HEK293 (cell line): ENCODE results near the gene SREBF2.
"Not testable (repeated sequence)": the region's sequence is repeated elsewhere in the genome, so short reads cannot be mapped to it uniquely, and the experiment has no call there.

Experiments used
- CTCF ChIP-seq: fragments of 450-650 bp; formaldehyde crosslinking; IDR thresholded peaks from 2 replicates; pipeline ENCODE4 v1.5.1; 2016; ENCODE audit warnings: missing biosample characterization, missing genetic modification characterization
- KLF17 ChIP-seq: fragments of 450-650 bp; formaldehyde crosslinking; IDR thresholded peaks from 2 replicates; pipeline ENCODE4 v1.5.1; 2016; ENCODE audit warnings: missing biosample characterization, missing genetic modification characterization
- REST ChIP-seq: fragments of 450-650 bp; formaldehyde crosslinking; IDR thresholded peaks from 2 replicates; pipeline ENCODE4 v1.5.1; 2016; ENCODE audit warnings: missing biosample characterization, missing genetic modification characterization
- SETDB1 ChIP-seq: IDR thresholded peaks from one replicate; pipeline ENCODE4 v1.6.1; 2017; ENCODE audit warnings: mild to moderate bottlenecking, low read length, moderate library complexity, mixed read lengths; ENCODE audit not compliant: insufficient read length
- TCF7L2 ChIP-seq: IDR thresholded peaks from 2 replicates; pipeline ENCODE4 v1.6.1; 2011; ENCODE audit warnings: low read depth, mild to moderate bottlenecking, inconsistent platforms, low read length, moderate library complexity, borderline replicate concordance
- ZNF433 ChIP-seq: fragments of 450-650 bp; formaldehyde crosslinking; IDR thresholded peaks from 2 replicates; pipeline ENCODE4 v1.5.1; 2016; ENCODE audit warnings: missing biosample characterization, missing genetic modification characterization, low read depth
- ZNF585B ChIP-seq: fragments of 450-650 bp; formaldehyde crosslinking; IDR thresholded peaks from 2 replicates; pipeline ENCODE4 v1.5.1; 2016; ENCODE audit warnings: missing biosample characterization, missing genetic modification characterization

GRCh38 chr22:41835462-41835861 lies 2.6 kb downstream of the SREBF2 start:
- TF ChIP-seq CTCF (tag by site-specific recombination); TCF7L2; SETDB1; ZNF433 (tag by site-specific recombination); KLF17 (tag by site-specific recombination); ZNF585B (tag by site-specific recombination); REST (tag by site-specific recombination): not testable (repeated sequence)
